Hepatic stellate cell (primary cell): ENCODE data around the gene PHLDA2.

Source experiments
- DNase-seq: peaks from one replicate; pipeline ENCODE4 v3.0.0; 2011; ENCODE audit warnings: low spot score

PHLDA2 gene

GRCh38 chr11:2897048-2897447 is 32.2 kb downstream of the PHLDA2 start:
- no peak for DNase-seq

GRCh38 chr11:2896047-2896446 is 33.2 kb downstream of the PHLDA2 start:
- DNase-seq: no peak

- DNase-seq: no peak
These were observed 35.3 kb downstream of the PHLDA2 start for GRCh38 chr11:2893935-2894334.

- no peak for DNase-seq
These were observed 36.2 kb downstream of the PHLDA2 start for GRCh38 chr11:2892967-2893528.

GRCh38 chr11:2892215-2892966 is 36.8 kb downstream of the PHLDA2 start:
- DNase-seq: peak; percentile 84

GRCh38 chr11:2891326-2892214 is 37.6 kb downstream of the PHLDA2 start:
- DNase-seq: no peak

GRCh38 chr11:2890466-2891294 is 38.5 kb downstream of the PHLDA2 start:
- DNase-seq: no peak

GRCh38 chr11:2889362-2890273 is 39.6 kb downstream of the PHLDA2 start:
- DNase-seq: no peak

- DNase-seq: peak; percentile 92
These were observed 40.8 kb downstream of the PHLDA2 start for GRCh38 chr11:2888266-2888968.

GRCh38 chr11:2887515-2888195 is 41.6 kb downstream of the PHLDA2 start:
- no peak for DNase-seq

GRCh38 chr11:2886936-2887335 is 42.3 kb downstream of the PHLDA2 start:
- DNase-seq: no peak

- DNase-seq: no peak
These were observed 42.9 kb downstream of the PHLDA2 start for GRCh38 chr11:2886191-2886894.

GRCh38 chr11:2885678-2886081 is 43.5 kb downstream of the PHLDA2 start, which contains the start of gene CDKN1C:
Gene CDKN1C (minus strand): TSS chr11:2885775. CDS start chr11:2885456, 319 bp downstream.
- peak; percentile 90 for DNase-seq

GRCh38 chr11:2885017-2885677 is 44.1 kb downstream of the PHLDA2 start:
- no peak for DNase-seq

- no peak for DNase-seq
These were observed 45.0 kb downstream of the PHLDA2 start for GRCh38 chr11:2883979-2884815.

GRCh38 chr11:2883640-2883978 is 45.6 kb downstream of the PHLDA2 start:
- no peak for DNase-seq

GRCh38 chr11:2882396-2883110 is 46.7 kb downstream of the PHLDA2 start:
- DNase-seq: no peak
